HepG2 (cell line): ENCODE measurements around the gene HADHA. TPM values are rescaled to one million over a fixed set of nuclear protein-coding genes. Genes with fewer than 3 reads are reported as not detected.

ENCODE experiments used
- ARID2 ChIP-seq: sonication (generic); formaldehyde crosslinking; IDR thresholded peaks from 2 replicates; pipeline ENCODE4 v1.8.1; 2022; ENCODE audit warnings: mild to moderate bottlenecking, missing genetic modification reagents, borderline replicate concordance
- ELF4 ChIP-seq: sonication (generic); formaldehyde crosslinking; IDR thresholded peaks from 2 replicates; pipeline ENCODE4 v1.5.0; 2020; ENCODE audit warnings: missing genetic modification reagents, mild to moderate bottlenecking, moderate library complexity, borderline replicate concordance
- GATAD2A ChIP-seq: IDR thresholded peaks from 2 replicates; pipeline ENCODE4 v1.6.1; 2016
- IKZF4 ChIP-seq: sonication (generic); formaldehyde crosslinking; IDR thresholded peaks from 2 replicates; pipeline ENCODE4 v1.5.1; 2020; ENCODE audit warnings: borderline replicate concordance, mild to moderate bottlenecking, low read depth, missing genetic modification reagents; ENCODE audit errors: not compliant biosample characterization
- KIAA2018 ChIP-seq: sonication (generic); formaldehyde crosslinking; IDR thresholded peaks from 2 replicates; pipeline ENCODE4 v1.5.0; 2020; ENCODE audit warnings: mild to moderate bottlenecking, missing genetic modification reagents, borderline replicate concordance
- NFIC ChIP-seq: IDR thresholded peaks from 2 replicates; pipeline ENCODE4 v1.6.1; 2012; ENCODE audit warnings: mild to moderate bottlenecking, low read length, inconsistent platforms
- ZBTB38 ChIP-seq: sonication (generic); formaldehyde crosslinking; IDR thresholded peaks from 2 replicates; pipeline ENCODE4 v1.5.1; 2020; ENCODE audit warnings: mild to moderate bottlenecking, missing genetic modification reagents
- ZNF784 ChIP-seq: sonication (generic); formaldehyde crosslinking; IDR thresholded peaks from 2 replicates; pipeline ENCODE4 v1.5.1; 2020; ENCODE audit warnings: missing genetic modification reagents, mild to moderate bottlenecking, borderline replicate concordance
- ZSCAN31 ChIP-seq: sonication (generic); formaldehyde crosslinking; IDR thresholded peaks from 2 replicates; pipeline ENCODE4 v1.5.0; 2020; ENCODE audit warnings: low read depth, mild to moderate bottlenecking, missing genetic modification reagents
- polyA plus RNA-seq, 8 experiments: library from polyadenylated mRNA; depleted of rRNA in 3 of 8; stranded (reverse) in 7 of 8; unstranded in 1 of 8; fragments of >200 nt; fragmentation: Illumina TruSeq in 4 of 8; extraction: Trizol in 4 of 8; gene quantifications; 2 replicates each; pipeline versions ENCODE4 v1.2.1 to v1.2.3, GENCODE V29; 2011 to 2016; ENCODE audit warnings: low read depth in 4 of 8, missing spikeins in 1 of 8, mixed read lengths in 1 of 8; ENCODE audit not compliant: insufficient read depth in 1 of 8
- total RNA-seq, 5 experiments: library from RNA; depleted of rRNA; stranded (reverse); fragments of >200 nt; fragmentation: Illumina TruSeq; extraction: Trizol; gene quantifications; 2 replicates each; pipeline ENCODE4 v1.2.3, GENCODE V29; 2016; ENCODE audit warnings: low read depth in 1 of 5
- TF ChIP-seq, protein P1 (sequence below): sonication (generic); formaldehyde crosslinking; IDR thresholded peaks from 2 replicates; pipeline ENCODE4 v1.4.0; 2020; ENCODE audit warnings: missing genetic modification reagents; ENCODE audit errors: not compliant biosample characterization
- TF ChIP-seq, protein P2 (sequence below): sonication (generic); formaldehyde crosslinking; IDR thresholded peaks from 2 replicates; pipeline ENCODE4 v1.8.0; 2022; ENCODE audit warnings: low read depth, missing genetic modification reagents
- TF ChIP-seq, protein P3 (sequence below), 2 experiments: sonication (generic) in 1 of 2; formaldehyde crosslinking in 1 of 2; IDR thresholded peaks; 2 replicates each; pipeline versions ENCODE4 v1.5.1 to v1.6.1; 2011 to 2020; ENCODE audit warnings: borderline replicate concordance in 1 of 2, low read depth in 1 of 2, low read length in 1 of 2, mild to moderate bottlenecking in 1 of 2, missing genetic modification reagents in 1 of 2, moderate library complexity in 1 of 2

The HADHA gene
- total and polyA plus RNA-seq, 2 of the 13 experiments (the other 11 are each of a cell fraction or from before 2014, with no cell fraction given), result 102 to 270 TPM

DNA sequence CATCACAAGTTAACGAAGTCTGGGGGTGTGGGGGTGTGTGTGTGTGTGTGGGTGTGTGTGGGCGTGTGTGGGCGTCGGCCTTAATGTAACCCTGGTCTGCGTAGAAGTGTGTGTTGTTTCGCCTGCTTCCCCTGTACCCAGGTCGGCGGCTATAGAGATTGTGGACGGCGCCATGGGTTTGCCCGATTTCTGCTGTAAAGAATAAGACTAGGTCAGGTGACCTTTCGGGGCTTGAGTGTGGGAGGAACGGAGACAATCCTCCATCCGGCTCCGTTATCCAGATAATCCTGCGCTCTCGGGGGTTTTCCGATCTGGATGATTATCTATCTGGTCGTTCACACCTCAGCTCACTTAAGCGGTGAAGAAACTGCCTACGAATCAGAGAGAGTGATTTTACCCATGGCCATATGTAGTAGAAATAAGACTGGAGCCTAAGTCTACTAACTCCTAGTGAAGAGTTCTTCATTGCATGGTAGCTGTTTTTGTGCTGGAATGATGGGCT lies 850 bp upstream of the HADHA start (continued):
- TF ChIP-seq, protein P1, sequence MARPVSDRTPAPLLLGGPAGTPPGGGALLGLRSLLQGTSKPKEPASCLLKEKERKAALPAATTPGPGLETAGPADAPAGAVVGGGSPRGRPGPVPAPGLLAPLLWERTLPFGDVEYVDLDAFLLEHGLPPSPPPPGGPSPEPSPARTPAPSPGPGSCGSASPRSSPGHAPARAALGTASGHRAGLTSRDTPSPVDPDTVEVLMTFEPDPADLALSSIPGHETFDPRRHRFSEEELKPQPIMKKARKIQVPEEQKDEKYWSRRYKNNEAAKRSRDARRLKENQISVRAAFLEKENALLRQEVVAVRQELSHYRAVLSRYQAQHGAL (CRISPR knock-in tag), result no peak
- TF ChIP-seq NFIC, result no peak
- TF ChIP-seq ARID2 (CRISPR knock-in tag), result peak; percentile 85
- peak; percentile 16; the same call in 1 of the 2 replicates for TF ChIP-seq GATAD2A (CRISPR knock-in tag)
- TF ChIP-seq ZNF784 (CRISPR knock-in tag), result peak; percentile 88; the same call in 1 of the 2 replicates
- TF ChIP-seq, protein P2, sequence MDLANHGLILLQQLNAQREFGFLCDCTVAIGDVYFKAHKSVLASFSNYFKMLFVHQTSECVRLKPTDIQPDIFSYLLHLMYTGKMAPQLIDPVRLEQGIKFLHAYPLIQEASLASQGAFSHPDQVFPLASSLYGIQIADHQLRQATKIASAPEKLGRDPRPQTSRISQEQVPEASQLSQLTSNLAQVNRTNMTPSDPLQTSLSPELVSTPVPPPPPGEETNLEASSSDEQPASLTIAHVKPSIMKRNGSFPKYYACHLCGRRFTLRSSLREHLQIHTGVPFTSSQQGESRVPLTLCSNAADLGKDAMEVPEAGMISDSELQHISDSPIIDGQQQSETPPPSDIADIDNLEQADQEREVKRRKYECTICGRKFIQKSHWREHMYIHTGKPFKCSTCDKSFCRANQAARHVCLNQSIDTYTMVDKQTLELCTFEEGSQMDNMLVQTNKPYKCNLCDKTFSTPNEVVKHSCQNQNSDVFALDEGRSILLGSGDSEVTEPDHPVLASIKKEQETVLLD, result peak; percentile 50; the same call in 1 of the 2 replicates
- TF ChIP-seq IKZF4 (CRISPR knock-in tag), result peak; percentile 51
- peak; percentile 72; the same call in 1 of the 2 replicates for TF ChIP-seq ELF4 (CRISPR knock-in tag)
- 0 out of 2 replicates have a peak, but pooled peaks have one; percentile 22 for TF ChIP-seq KIAA2018
- TF ChIP-seq ZSCAN31 (CRISPR knock-in tag), result 0 out of 2 replicates have a peak, but pooled peaks have one; percentile 6
- TF ChIP-seq, protein P3, sequence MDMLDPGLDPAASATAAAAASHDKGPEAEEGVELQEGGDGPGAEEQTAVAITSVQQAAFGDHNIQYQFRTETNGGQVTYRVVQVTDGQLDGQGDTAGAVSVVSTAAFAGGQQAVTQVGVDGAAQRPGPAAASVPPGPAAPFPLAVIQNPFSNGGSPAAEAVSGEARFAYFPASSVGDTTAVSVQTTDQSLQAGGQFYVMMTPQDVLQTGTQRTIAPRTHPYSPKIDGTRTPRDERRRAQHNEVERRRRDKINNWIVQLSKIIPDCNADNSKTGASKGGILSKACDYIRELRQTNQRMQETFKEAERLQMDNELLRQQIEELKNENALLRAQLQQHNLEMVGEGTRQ (IDR thresholded peaks at IDR 0.05; ENCODE audit: low read depth, low read length), result peak; percentile 51
- TF ChIP-seq, protein P3 (CRISPR knock-in tag; IDR thresholded peaks at IDR 0.05; ENCODE audit: borderline replicate concordance), result peak; percentile 74
- 0 out of 2 replicates have a peak, but pooled peaks have one; percentile 60 for TF ChIP-seq ZBTB38 (CRISPR knock-in tag)
